ENCODE data around the gene LINC00632. TPM values are rescaled to one million over a fixed set of nuclear protein-coding genes. Genes with fewer than 3 reads are reported as not detected.

Gene LINC00632
- total RNA-seq, 4 donors from 2014 or later = 10.0 to 164 (median 19.0) TPM

- Histone ChIP-seq H3K4me1 (no peaks in the 10 kb centered on the region), H3K36me3 (no peaks in the 10 kb centered on the region), H3K27ac (no peak overlapping the region), H3K4me3 (no peak overlapping the region), H3K27me3 (no peaks in the 10 kb centered on the region), H3K9me3 (no peaks in the 10 kb centered on the region)
- DNase-seq = no peak
- TF ChIP-seq POLR2A (IDR thresholded peaks at IDR 0.05) (no peak), POLR2AphosphoS5 (IDR thresholded peaks at IDR 0.05) (no peak), EP300 (IDR thresholded peaks at IDR 0.05; ENCODE audit: low read depth) (no peak)
- intact Hi-C loops (cut with DNase I; ENCODE audit: low total_unique reads) (no loop called here), in situ Hi-C loops (cut with MboI; ENCODE audit: low pct_ligation_motif_present in 1 of 4, low pct_unique_long_range_greater_than_20kb in 1 of 4, low sequenced_read_pairs in 3 of 4) (no loop called here)
- 29 to 80% methylated on average over 1 of the region's 1 CpG for WGBS, 2 donors (ENCODE audit: low coverage in 1 of 2)
These were observed 112.6 kb downstream of the LINC00632 start for GRCh38 chrX:140822184-140822583.

GRCh38 chrX:140822861-140823260 is 113.3 kb downstream of the LINC00632 start:
- WGBS, 2 donors (ENCODE audit: low coverage in 1 of 2) = 49 to 67% methylated on average over 2 to 3 of the region's 3 CpGs
- Histone ChIP-seq H3K4me3 (no peak overlapping the region), H3K27me3 (no peaks in the 10 kb centered on the region), H3K9me3 (no peaks in the 10 kb centered on the region), H3K4me1 (no peaks in the 10 kb centered on the region), H3K36me3 (no peaks in the 10 kb centered on the region), H3K27ac (no peak overlapping the region)
- in situ Hi-C loops (cut with MboI; ENCODE audit: low pct_ligation_motif_present in 1 of 4, low pct_unique_long_range_greater_than_20kb in 1 of 4, low sequenced_read_pairs in 3 of 4) = no loop called here
- no peak for DNase-seq
- intact Hi-C loops (cut with DNase I; ENCODE audit: low total_unique reads) = no loop called here
- no peak for TF ChIP-seq POLR2A (IDR thresholded peaks at IDR 0.05)
- no peak for TF ChIP-seq EP300 (IDR thresholded peaks at IDR 0.05; ENCODE audit: low read depth)
- no peak for TF ChIP-seq CTCF (IDR thresholded peaks at IDR 0.05)
- no peak for TF ChIP-seq POLR2AphosphoS5 (IDR thresholded peaks at IDR 0.05)

- WGBS, 2 donors (ENCODE audit: low coverage in 1 of 2) = 50 to 86% methylated on average over 1 to 2 of the region's 2 CpGs
- Histone ChIP-seq H3K27me3 (no peaks in the 10 kb centered on the region), H3K27ac (no peak overlapping the region), H3K9me3 (no peaks in the 10 kb centered on the region), H3K4me3 (no peak overlapping the region), H3K4me1 (no peaks in the 10 kb centered on the region), H3K36me3 (no peaks in the 10 kb centered on the region)
- TF ChIP-seq CTCF (IDR thresholded peaks at IDR 0.05) (no peak), EP300 (IDR thresholded peaks at IDR 0.05; ENCODE audit: low read depth) (no peak), POLR2A (IDR thresholded peaks at IDR 0.05) (no peak), POLR2AphosphoS5 (IDR thresholded peaks at IDR 0.05) (no peak)
- no peak for DNase-seq
- intact Hi-C loops (cut with DNase I; ENCODE audit: low total_unique reads) = no loop called here
- in situ Hi-C loops (cut with MboI; ENCODE audit: low pct_ligation_motif_present in 1 of 4, low pct_unique_long_range_greater_than_20kb in 1 of 4, low sequenced_read_pairs in 3 of 4) = no loop called here
These were observed 127.3 kb downstream of the LINC00632 start for GRCh38 chrX:140836874-140837273.

Other genes with a start within 250 kb of the LINC00632 start
- gene SOX3, start 204.7 kb upstream of the LINC00632 start, total RNA-seq = not detected

All from transverse colon (tissue), 4 donors.